Testis (tissue), 2 donors: ENCODE data around the gene LZTS2.

Experiments
- POLR2A ChIP-seq: fragments of 450-650 bp; IDR thresholded peaks from one replicate; pipeline ENCODE4 v1.6.1; 2017; ENCODE audit warnings: antibody characterized with exemption, mild to moderate bottlenecking, moderate library complexity
- TF ChIP-seq, protein P1 (sequence below), 3 experiments: fragments of 450-650 bp in 2 of 3; fragments of 200-600 bp in 1 of 3; sonication (generic) in 1 of 3; IDR thresholded peaks; one replicate each; pipeline ENCODE4 v1.5.1; 2016 to 2019; ENCODE audit warnings: antibody characterized with exemption in 3 of 3, mild to moderate bottlenecking in 2 of 3, moderate library complexity in 1 of 3

DNA sequence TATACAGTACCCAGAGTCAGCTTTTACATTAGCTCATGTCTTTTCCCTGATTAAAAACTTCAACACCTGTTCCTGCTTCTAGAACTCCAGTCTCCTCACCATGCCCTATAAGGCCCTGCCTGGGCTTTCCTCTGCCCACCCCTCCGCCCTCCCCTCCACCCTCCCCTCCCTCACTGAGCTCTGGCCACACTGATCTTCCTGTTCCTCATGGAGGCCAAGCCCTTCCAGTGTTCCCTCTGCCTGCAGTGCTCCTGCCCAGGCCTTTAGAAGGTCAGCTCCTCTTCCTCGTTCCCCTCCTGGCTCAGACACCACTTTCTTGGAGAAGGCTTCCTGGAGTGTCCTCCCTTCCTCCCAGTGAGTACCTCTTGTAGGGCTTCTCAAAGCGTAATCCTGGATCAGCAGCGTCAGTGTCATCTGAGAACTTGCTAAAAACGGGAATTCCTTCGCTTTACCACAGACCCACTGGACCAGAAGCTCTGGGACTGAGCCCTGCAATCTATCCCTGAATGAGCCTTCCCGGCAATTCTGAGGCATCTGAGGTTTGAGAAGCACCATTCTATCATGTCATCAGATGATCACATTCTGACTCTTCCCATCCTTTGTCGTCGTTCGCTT is 27.6 kb downstream of the LZTS2 start:
- no peak for TF ChIP-seq POLR2A
- TF ChIP-seq, protein P1, sequence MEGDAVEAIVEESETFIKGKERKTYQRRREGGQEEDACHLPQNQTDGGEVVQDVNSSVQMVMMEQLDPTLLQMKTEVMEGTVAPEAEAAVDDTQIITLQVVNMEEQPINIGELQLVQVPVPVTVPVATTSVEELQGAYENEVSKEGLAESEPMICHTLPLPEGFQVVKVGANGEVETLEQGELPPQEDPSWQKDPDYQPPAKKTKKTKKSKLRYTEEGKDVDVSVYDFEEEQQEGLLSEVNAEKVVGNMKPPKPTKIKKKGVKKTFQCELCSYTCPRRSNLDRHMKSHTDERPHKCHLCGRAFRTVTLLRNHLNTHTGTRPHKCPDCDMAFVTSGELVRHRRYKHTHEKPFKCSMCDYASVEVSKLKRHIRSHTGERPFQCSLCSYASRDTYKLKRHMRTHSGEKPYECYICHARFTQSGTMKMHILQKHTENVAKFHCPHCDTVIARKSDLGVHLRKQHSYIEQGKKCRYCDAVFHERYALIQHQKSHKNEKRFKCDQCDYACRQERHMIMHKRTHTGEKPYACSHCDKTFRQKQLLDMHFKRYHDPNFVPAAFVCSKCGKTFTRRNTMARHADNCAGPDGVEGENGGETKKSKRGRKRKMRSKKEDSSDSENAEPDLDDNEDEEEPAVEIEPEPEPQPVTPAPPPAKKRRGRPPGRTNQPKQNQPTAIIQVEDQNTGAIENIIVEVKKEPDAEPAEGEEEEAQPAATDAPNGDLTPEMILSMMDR (IDR thresholded peaks at IDR 0.05), result no peak
